Smooth muscle cell (in vitro differentiated cells): Measurements from ENCODE around the gene SLC7A1. TPM values are rescaled to one million over a fixed set of nuclear protein-coding genes. Genes with fewer than 3 reads are reported as not detected.

Source experiments
- DNase-seq: peaks from one replicate; lab custom pipeline; 2025; ENCODE audit not compliant: unreplicated experiment; lab: John Stamatoyannopoulos, UW
- H2AFZ ChIP-seq: fragments of 200-600 bp; sonication (generic); 2 replicates; pipeline ENCODE4 v1.6.0; 2016; ENCODE audit warnings: antibody characterized with exemption, low read depth, mild to moderate bottlenecking
- H3F3A ChIP-seq: fragments of 200-600 bp; sonication (generic); 2 replicates; pipeline ENCODE4 v1.6.0; 2017; ENCODE audit warnings: antibody characterized with exemption, low read depth
- H3K27ac ChIP-seq: fragments of 200-600 bp; sonication (generic); 2 replicates; pipeline ENCODE4 v1.5.1; 2016; ENCODE audit warnings: low read depth, mild to moderate bottlenecking
- H3K27me3 ChIP-seq: fragments of 200-600 bp; sonication (generic); 2 replicates; pipeline ENCODE4 v1.6.1; 2016; ENCODE audit warnings: low read depth, mild to moderate bottlenecking
- H3K36me3 ChIP-seq: fragments of 200-600 bp; sonication (generic); 2 replicates; pipeline ENCODE4 v1.5.1; 2016; ENCODE audit warnings: low read depth
- H3K4me1 ChIP-seq: fragments of 200-600 bp; sonication (generic); 2 replicates; pipeline ENCODE4 v1.5.1; 2016; ENCODE audit warnings: low read depth
- H3K4me2 ChIP-seq: fragments of 200-600 bp; sonication (generic); 2 replicates; pipeline ENCODE4 v1.6.0; 2016; ENCODE audit warnings: mild to moderate bottlenecking
- H3K4me3 ChIP-seq: fragments of 200-600 bp; sonication (generic); 2 replicates; pipeline ENCODE4 v1.5.1; 2016; ENCODE audit warnings: mild to moderate bottlenecking
- H3K79me2 ChIP-seq: fragments of 200-600 bp; sonication (generic); 2 replicates; pipeline ENCODE4 v1.6.0; 2016; ENCODE audit warnings: low read depth, mild to moderate bottlenecking
- H3K9ac ChIP-seq: fragments of 200-600 bp; sonication (generic); 2 replicates; pipeline ENCODE4 v1.6.0; 2016; ENCODE audit warnings: low read depth
- H3K9me3 ChIP-seq: fragments of 200-600 bp; sonication (generic); replicated peaks from 2 replicates; pipeline ENCODE4 v1.5.1; 2016; ENCODE audit warnings: low read depth
- H4K20me1 ChIP-seq: fragments of 200-600 bp; sonication (generic); 2 replicates; pipeline ENCODE4 v1.6.0; 2016; ENCODE audit warnings: low read depth
- CTCF ChIP-seq: fragments of 200-600 bp; sonication (generic); IDR thresholded peaks from 2 replicates; pipeline ENCODE4 v1.5.1; 2017; ENCODE audit warnings: borderline replicate concordance, mild to moderate bottlenecking, antibody characterized with exemption; ENCODE audit not compliant: insufficient read depth, poor library complexity, severe bottlenecking
- WGBS: methylation state at CpG from one replicate; pipeline ENCODE4 v1.1.7; 2016; ENCODE audit warnings: low lambda C conversion rate; 5-methylcytosine and 5-hydroxymethylcytosine counted together
- polyA plus RNA-seq: library from polyadenylated mRNA; unstranded; fragments of >200 nt; fragmentation: Nextera tagmentation; extraction: Ambion mirVana; gene quantifications from 2 replicates; pipeline ENCODE4 v1.2.1, GENCODE V29; 2016
- total RNA-seq: library from RNA; depleted of rRNA; stranded (reverse); fragments of >200 nt; gene quantifications from 2 replicates; pipeline ENCODE4 v1.2.3, GENCODE V29; 2014

The SLC7A1 gene
- total and polyA plus RNA-seq, 2 experiments from 2014 or later: 7.9 to 36.6 TPM

GRCh38 chr13:29511980-29512379, 83.5 kb downstream of the SLC7A1 start:
- H3K36me3 ChIP-seq: no peaks in the 10 kb centered on the region
- no peak for DNase-seq
- no peaks in the 10 kb centered on the region for H3K4me1 ChIP-seq
- H3K9ac ChIP-seq: no peak overlapping the region
- H3K79me2 ChIP-seq: no peaks in the 10 kb centered on the region
- WGBS: 83% methylated on average over 8 of the region's 8 CpGs
- H4K20me1 ChIP-seq: peaks cover 4% of the 10 kb centered on the region
- H3K4me3 ChIP-seq: no peak overlapping the region
- H3K27ac ChIP-seq: no peak overlapping the region
- no peaks in the 10 kb centered on the region for H3K27me3 ChIP-seq
- no peaks in the 10 kb centered on the region for H3F3A ChIP-seq
- H2AFZ ChIP-seq: no peak overlapping the region
- H3K9me3 ChIP-seq: no peaks in the 10 kb centered on the region
- H3K4me2 ChIP-seq: no peak overlapping the region
- TF ChIP-seq CTCF: no peak

GRCh38 chr13:29511106-29511796, 84.2 kb downstream of the SLC7A1 start:
- WGBS: 94% methylated on average over 12 of the region's 12 CpGs
- no peaks in the 10 kb centered on the region for H3K4me1 ChIP-seq
- no peak for TF ChIP-seq CTCF
- no peak overlapping the region for H3K27ac ChIP-seq
- no peaks in the 10 kb centered on the region for H3K36me3 ChIP-seq
- H3F3A ChIP-seq: no peaks in the 10 kb centered on the region
- no peaks in the 10 kb centered on the region for H3K79me2 ChIP-seq
- no peak overlapping the region for H3K9ac ChIP-seq
- H2AFZ ChIP-seq: no peak overlapping the region
- no peaks in the 10 kb centered on the region for H3K27me3 ChIP-seq
- H3K9me3 ChIP-seq: no peaks in the 10 kb centered on the region
- no peak for DNase-seq
- peaks cover 4% of the 10 kb centered on the region for H4K20me1 ChIP-seq
- H3K4me3 ChIP-seq: no peak overlapping the region
- H3K4me2 ChIP-seq: no peak overlapping the region

GRCh38 chr13:29510651-29511084, 84.8 kb downstream of the SLC7A1 start:
- no peaks in the 10 kb centered on the region for H3F3A ChIP-seq
- DNase-seq: no peak
- no peaks in the 10 kb centered on the region for H3K36me3 ChIP-seq
- 93% methylated on average over 10 of the region's 10 CpGs for WGBS
- H3K4me1 ChIP-seq: no peaks in the 10 kb centered on the region
- no peak overlapping the region for H2AFZ ChIP-seq
- H3K9ac ChIP-seq: no peak overlapping the region
- no peaks in the 10 kb centered on the region for H3K9me3 ChIP-seq
- H3K27ac ChIP-seq: no peak overlapping the region
- H4K20me1 ChIP-seq: peaks cover 4% of the 10 kb centered on the region
- no peak overlapping the region for H3K4me3 ChIP-seq
- no peak for TF ChIP-seq CTCF
- no peak overlapping the region for H3K4me2 ChIP-seq
- no peaks in the 10 kb centered on the region for H3K27me3 ChIP-seq
- no peaks in the 10 kb centered on the region for H3K79me2 ChIP-seq
